Body of pancreas (tissue), 4 donors: Measurements from ENCODE around the gene MB21D2.

Experiments used
- CTCF ChIP-seq, 7 experiments: fragments of 450-650 bp in 4 of 7; fragments of 200-600 bp in 3 of 7; sonication (generic) in 3 of 7; IDR thresholded peaks; one replicate each; pipeline ENCODE4 v1.5.1; 2016 to 2019; ENCODE audit warnings: antibody characterized with exemption in 7 of 7
- POLR2A ChIP-seq, 3 donors: fragments of 450-650 bp; IDR thresholded peaks; one replicate each; pipeline ENCODE4 v1.6.1; 2016; ENCODE audit warnings: antibody characterized with exemption in 3 of 3, mild to moderate bottlenecking in 2 of 3

GRCh38 chr3:192943393-192943792 is 25.7 kb upstream of the MB21D2 start:
- no peak for TF ChIP-seq CTCF (IDR thresholded peaks at IDR 0.05)
- no peak for TF ChIP-seq POLR2A (IDR thresholded peaks at IDR 0.05)
